NCI-H1105 (cell line): ENCODE results near the gene SEMA5A.

Experiments
- DNase-seq: peaks from one replicate; lab custom pipeline; 2025; lab: John Stamatoyannopoulos, UW

Gene SEMA5A

GRCh38 chr5:9545992-9546851 lies at the start of gene SEMA5A:
TSS of gene SEMA5A (minus strand) at chr5:9546075. CDS start at chr5:9379946, 166,129 bp downstream.
- DNase-seq = no peak

GRCh38 chr5:9594913-9595312 lies 49.0 kb upstream of the SEMA5A start:
- no peak for DNase-seq

- no peak for DNase-seq
Observed at GRCh38 chr5:9589049-9589835, 43.4 kb upstream of the SEMA5A start.

GRCh38 chr5:9588254-9588653 lies 42.4 kb upstream of the SEMA5A start:
- no peak for DNase-seq

GRCh38 chr5:9587135-9587534 lies 41.3 kb upstream of the SEMA5A start:
- no peak for DNase-seq

- DNase-seq = no peak
Observed at GRCh38 chr5:9582406-9582805, 36.5 kb upstream of the SEMA5A start.

GRCh38 chr5:9573796-9574195 lies 27.9 kb upstream of the SEMA5A start:
- DNase-seq = no peak

- no peak for DNase-seq
Observed at GRCh38 chr5:9572246-9572645, 26.4 kb upstream of the SEMA5A start.

GRCh38 chr5:9570876-9571275 lies 25.0 kb upstream of the SEMA5A start:
- DNase-seq = no peak

GRCh38 chr5:9567039-9567438 lies 21.2 kb upstream of the SEMA5A start:
- no peak for DNase-seq

- DNase-seq = no peak
Observed at GRCh38 chr5:9564752-9565151, 18.9 kb upstream of the SEMA5A start.

GRCh38 chr5:9562141-9562540 lies 16.3 kb upstream of the SEMA5A start:
- DNase-seq = no peak

- DNase-seq = no peak
Observed at GRCh38 chr5:9559965-9560364, 14.1 kb upstream of the SEMA5A start.

GRCh38 chr5:9558319-9558965 lies 12.6 kb upstream of the SEMA5A start:
- no peak for DNase-seq

GRCh38 chr5:9557696-9558095 lies 11.8 kb upstream of the SEMA5A start:
- no peak for DNase-seq

GRCh38 chr5:9555961-9556360 lies 10.1 kb upstream of the SEMA5A start:
- no peak for DNase-seq

- no peak for DNase-seq
Observed at GRCh38 chr5:9554122-9554521, 8.2 kb upstream of the SEMA5A start.

GRCh38 chr5:9553561-9553960 lies 7.7 kb upstream of the SEMA5A start:
- DNase-seq = no peak

GRCh38 chr5:9551567-9552537 lies 6.0 kb upstream of the SEMA5A start:
- no peak for DNase-seq

- DNase-seq = no peak
Observed at GRCh38 chr5:9549941-9550340, 4.1 kb upstream of the SEMA5A start.

- no peak for DNase-seq
Observed at GRCh38 chr5:9547122-9547947, 1.5 kb upstream of the SEMA5A start.
